ENCODE data around the gene ZIC4.

The ZIC4 gene

DNA sequence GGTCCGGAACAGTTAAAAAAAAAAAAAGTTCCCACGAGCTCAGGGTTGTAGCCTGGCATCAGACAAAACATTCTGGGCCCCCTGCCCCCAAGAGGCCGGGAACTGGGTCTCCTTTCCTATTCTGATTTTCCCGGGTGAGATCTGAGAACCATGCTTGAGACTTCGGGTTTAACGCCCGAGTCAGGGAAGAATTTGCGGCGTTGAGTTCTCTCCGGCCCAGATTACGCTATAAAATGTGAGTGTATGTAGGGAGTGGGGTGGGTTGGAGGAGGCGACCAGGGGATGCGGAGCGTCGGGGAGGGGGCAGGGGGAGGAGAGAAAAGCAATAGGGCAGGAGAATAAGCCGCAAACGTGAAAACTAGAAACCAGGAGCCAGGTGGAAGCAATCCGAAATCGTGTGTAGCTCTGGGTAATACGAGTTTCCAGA is 5.5 kb upstream of the ZIC4 start:
- Mint-ChIP-seq H3K4me1 (peaks cover 29% of the 10 kb centered on the region), H3K27me3 (peaks cover 68% of the 10 kb centered on the region), H3K4me3 (peak overlapping the region; percentile 57), H3K27ac (peak overlapping the region; percentile 30), H3K9me3 (peaks cover 21% of the 10 kb centered on the region), H3K36me3 (peaks cover 13% of the 10 kb centered on the region)

DNA sequence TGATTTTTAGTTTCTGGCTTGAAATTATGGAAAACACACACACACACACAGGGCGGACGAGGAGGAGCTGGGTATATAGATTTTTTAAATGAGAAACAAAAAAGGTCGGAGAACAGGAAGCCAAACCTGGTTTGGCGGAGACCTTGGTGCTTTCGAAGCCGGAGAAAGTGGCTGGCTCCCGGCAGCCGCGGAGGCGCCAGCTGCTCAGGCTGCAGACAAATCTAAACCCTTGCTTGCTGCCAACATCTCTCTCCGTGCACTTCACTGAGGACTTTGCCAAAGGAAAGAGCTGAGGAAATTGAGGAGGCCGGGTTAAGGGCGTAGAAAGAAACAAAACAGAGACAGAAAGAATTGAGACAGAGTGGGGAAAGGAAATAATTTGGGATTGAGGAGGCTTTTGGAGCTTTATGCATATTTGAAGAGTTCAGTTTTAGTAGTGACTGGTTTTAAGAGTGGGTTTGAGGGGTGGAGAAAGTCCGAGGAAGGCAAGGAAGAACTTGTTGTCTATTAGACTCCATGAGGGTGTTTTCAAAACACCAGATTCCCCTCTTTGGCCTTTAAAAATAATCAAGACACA is 5.0 kb upstream of the ZIC4 start:
- H3K36me3 Mint-ChIP-seq, result peaks cover 13% of the 10 kb centered on the region
- H3K9me3 Mint-ChIP-seq, result peaks cover 21% of the 10 kb centered on the region
- peak overlapping the region; percentile 57 for H3K4me3 Mint-ChIP-seq
- peaks cover 72% of the 10 kb centered on the region for H3K27me3 Mint-ChIP-seq
- H3K27ac Mint-ChIP-seq, result peak overlapping the region; percentile 30
- peaks cover 29% of the 10 kb centered on the region for H3K4me1 Mint-ChIP-seq

DNA sequence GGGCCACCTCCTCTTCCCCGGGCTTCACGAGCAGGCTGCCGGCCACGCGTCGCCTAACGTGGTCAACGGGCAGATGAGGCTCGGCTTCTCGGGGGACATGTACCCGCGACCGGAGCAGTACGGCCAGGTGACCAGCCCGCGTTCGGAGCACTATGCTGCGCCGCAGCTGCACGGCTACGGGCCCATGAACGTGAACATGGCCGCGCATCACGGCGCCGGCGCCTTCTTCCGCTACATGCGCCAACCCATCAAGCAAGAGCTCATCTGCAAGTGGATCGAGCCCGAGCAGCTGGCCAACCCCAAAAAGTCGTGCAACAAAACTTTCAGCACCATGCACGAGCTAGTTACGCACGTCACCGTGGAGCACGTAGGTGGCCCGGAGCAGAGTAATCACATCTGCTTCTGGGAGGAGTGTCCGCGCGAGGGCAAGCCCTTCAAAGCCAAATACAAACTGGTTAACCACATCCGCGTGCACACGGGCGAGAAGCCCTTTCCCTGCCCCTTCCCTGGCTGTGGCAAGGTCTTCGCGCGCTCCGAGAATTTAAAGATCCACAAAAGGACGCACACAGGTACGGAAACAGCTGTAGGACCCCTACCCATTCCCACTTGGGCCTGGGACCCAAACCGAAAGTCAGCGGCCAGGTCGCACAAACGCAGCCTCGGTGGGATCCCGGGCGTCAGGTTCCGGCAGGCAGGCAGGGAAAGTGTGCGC is 4.3 kb upstream of the ZIC4 start:
- Mint-ChIP-seq H3K4me1 (peaks cover 29% of the 10 kb centered on the region), H3K9me3 (peaks cover 21% of the 10 kb centered on the region), H3K27me3 (peaks cover 69% of the 10 kb centered on the region), H3K27ac (no peak overlapping the region), H3K4me3 (peak overlapping the region; percentile 57), H3K36me3 (peaks cover 13% of the 10 kb centered on the region)

DNA sequence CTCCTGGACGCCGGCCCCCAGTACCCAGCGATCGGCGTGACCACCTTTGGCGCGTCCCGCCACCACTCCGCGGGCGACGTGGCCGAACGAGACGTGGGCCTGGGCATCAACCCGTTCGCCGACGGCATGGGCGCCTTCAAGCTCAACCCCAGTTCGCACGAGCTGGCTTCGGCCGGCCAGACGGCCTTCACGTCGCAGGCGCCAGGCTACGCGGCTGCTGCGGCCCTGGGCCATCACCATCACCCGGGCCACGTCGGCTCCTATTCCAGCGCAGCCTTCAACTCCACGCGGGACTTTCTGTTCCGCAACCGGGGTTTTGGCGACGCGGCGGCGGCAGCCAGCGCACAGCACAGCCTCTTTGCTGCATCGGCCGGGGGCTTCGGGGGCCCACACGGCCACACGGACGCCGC is 3.8 kb upstream of the ZIC4 start:
- Mint-ChIP-seq H3K27me3 (peaks cover 65% of the 10 kb centered on the region), H3K27ac (no peak overlapping the region), H3K9me3 (peaks cover 17% of the 10 kb centered on the region), H3K4me3 (no peak overlapping the region), H3K4me1 (peaks cover 29% of the 10 kb centered on the region), H3K36me3 (peaks cover 11% of the 10 kb centered on the region)

DNA sequence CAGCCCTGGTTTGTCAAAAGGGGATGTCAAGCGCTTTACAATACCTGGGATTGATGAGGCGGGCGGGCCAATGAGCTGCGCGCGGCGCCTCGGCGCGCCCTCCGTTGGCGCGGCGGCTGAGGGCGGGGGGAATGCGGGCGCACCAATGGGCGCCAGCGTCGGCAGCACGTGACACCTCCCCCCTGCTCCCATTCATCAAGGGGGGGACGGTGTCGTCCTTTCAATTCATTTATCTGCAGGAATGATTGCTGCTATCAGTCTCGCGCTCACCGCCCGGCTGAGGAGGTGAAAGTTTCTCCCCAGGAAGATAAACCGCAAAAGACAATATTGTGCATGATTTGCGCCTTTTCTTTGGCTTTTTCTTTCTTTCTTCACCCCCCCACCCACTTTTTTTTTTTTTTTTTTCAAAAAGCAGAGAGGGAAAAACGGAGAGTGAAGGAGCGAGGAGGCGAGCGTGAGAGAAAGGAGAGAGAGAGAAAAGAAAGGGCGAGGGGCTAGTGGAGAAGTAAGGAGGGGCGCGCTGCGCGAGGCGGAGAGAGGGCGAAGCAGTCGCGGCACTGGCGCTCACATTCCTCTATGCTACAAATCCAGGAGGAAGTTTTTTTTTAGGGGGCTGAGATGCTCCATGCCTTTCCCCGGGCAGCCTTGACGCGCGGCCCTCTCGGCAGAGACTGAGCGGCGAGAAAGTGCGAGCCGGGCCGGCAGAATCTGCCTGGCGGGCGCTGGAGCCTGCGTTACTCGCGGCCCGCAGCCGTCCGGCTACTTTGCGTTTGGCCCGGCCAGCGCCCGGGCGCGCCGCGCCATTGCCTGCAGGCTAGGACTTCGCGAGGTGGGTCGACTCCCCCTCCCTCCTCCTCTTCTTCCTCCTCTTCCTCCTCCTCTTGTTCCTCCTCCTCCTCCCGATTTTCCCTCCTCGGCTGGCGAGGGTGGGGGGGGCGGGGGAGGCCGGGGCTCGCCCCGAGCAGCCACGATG is 3.1 kb upstream of the ZIC4 start, which contains the start of gene ZIC1:
Gene ZIC1, plus strand, starts transcription at position 223 of the 973 bp plus-strand sequence. Its CDS starts 748 bp downstream, at position 971.
- Mint-ChIP-seq H3K36me3 (peaks cover 10% of the 10 kb centered on the region), H3K27me3 (peaks cover 62% of the 10 kb centered on the region), H3K4me1 (peaks cover 29% of the 10 kb centered on the region), H3K4me3 (peak within 1 kb of the TSS; percentile 51), H3K9me3 (peaks cover 16% of the 10 kb centered on the region), H3K27ac (peak within 1 kb of the TSS; percentile 62)

DNA sequence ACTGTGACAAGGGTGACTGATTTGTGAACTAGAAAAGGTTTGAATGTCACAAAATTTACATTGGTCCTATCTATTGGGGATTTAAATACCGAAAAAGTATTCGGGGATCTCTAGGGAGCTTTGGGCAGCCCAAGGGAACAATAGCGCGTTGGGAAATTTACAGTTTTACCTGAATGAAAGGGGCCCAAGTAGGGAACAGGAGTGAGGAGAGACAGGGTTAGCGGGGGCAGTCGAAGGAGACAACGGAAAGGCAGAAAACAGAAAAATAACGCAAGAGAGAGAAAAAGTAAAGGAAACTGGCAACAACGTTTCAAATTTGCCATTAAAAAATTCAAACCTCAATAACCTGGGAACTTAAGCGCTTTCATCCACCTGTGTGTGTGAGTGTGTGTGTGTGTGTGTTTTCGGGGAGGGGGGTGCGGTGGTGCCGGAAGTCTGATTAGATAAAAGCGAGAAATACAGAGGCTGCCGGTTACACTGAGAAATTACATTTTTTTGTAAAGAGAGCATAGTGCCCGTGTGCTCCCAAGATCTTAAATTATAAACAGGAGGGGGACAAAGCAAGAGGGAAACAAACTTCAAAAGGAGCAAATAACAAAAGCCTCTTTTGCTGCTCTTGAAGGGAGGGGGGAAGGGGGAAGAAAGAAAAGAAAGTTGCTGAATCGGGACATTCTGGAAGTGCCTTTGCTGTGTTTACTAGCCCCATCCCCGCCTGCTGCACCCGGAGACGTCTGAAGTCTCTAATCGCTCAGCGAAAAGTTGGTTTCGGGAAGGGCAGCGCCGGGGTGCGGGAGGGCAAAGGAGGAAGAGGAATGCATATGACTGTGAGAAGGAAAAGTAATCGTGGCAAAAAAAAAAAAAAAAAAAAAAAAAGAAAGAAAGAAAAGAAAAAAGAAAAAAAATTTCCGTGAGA is 2.1 kb upstream of the ZIC4 start:
- H3K36me3 Mint-ChIP-seq, result peaks cover 9% of the 10 kb centered on the region
- peaks cover 64% of the 10 kb centered on the region for H3K27me3 Mint-ChIP-seq
- H3K9me3 Mint-ChIP-seq, result peaks cover 16% of the 10 kb centered on the region
- H3K27ac Mint-ChIP-seq, result peak overlapping the region; percentile 62
- peaks cover 26% of the 10 kb centered on the region for H3K4me1 Mint-ChIP-seq
- peak overlapping the region; percentile 51 for H3K4me3 Mint-ChIP-seq

DNA sequence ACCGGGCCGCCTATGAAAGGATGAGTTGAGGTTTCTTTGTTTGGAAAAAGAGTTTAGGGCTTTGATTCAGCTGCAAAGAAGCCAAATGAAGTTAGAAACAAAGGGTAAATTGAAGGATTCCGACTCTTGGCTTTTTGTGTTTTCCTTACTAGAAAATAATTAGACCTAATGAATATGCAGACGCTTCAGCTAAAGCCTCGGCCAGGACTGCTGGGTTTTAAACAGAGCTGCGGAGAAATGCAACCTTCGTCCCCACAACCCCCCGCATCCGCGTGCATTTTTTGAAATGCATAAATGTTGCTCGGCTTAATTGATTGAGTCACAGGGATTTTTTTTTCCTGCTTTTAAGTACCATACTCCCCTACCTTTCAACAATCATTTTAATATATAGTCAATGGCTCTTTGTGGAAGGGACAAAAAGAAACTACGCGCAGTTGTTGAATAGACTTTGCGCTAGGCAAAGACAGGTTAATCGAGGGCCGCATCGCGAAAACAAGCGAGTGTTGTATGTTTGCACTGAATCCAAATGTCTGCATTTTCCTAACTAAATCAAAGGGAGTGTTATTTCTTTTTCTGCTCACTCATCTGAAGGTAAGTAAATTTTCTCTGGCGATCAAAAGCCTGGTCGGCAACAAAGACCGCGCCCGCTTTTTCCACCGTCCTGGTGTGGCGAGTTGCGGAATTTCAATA is 1.3 kb upstream of the ZIC4 start:
- H3K9me3 Mint-ChIP-seq, result peaks cover 16% of the 10 kb centered on the region

DNA sequence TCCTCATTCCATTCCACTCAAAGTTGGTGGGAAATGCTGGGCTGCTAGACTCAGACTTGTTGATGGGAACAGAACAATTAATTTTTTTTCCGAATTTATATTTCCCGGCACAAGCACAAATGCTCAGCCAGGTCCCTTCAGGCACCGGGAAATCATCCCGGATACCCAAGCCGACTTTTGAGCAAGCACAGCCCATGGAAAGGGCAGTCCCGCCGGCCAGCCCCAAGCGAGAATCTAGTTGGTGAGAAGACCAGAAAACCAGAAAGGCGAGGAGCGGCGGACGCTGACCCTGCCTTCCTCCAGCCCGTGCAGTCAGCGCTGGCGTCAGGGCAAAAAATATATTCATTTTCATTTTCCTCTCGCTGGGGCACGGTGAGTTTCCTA is 763 bp upstream of the ZIC4 start:
- Mint-ChIP-seq H3K4me1 (peaks cover 22% of the 10 kb centered on the region), H3K36me3 (peaks cover 9% of the 10 kb centered on the region), H3K27me3 (peaks cover 62% of the 10 kb centered on the region), H3K4me3 (no peak overlapping the region), H3K27ac (no peak overlapping the region), H3K9me3 (peaks cover 20% of the 10 kb centered on the region)

More for the DNA sequence above, 1.3 kb upstream of the ZIC4 start:
- Mint-ChIP-seq H3K4me1 (peaks cover 22% of the 10 kb centered on the region), H3K36me3 (peaks cover 7% of the 10 kb centered on the region), H3K27ac (peak overlapping the region; percentile 62), H3K4me3 (no peak overlapping the region), H3K27me3 (peaks cover 62% of the 10 kb centered on the region)

DNA sequence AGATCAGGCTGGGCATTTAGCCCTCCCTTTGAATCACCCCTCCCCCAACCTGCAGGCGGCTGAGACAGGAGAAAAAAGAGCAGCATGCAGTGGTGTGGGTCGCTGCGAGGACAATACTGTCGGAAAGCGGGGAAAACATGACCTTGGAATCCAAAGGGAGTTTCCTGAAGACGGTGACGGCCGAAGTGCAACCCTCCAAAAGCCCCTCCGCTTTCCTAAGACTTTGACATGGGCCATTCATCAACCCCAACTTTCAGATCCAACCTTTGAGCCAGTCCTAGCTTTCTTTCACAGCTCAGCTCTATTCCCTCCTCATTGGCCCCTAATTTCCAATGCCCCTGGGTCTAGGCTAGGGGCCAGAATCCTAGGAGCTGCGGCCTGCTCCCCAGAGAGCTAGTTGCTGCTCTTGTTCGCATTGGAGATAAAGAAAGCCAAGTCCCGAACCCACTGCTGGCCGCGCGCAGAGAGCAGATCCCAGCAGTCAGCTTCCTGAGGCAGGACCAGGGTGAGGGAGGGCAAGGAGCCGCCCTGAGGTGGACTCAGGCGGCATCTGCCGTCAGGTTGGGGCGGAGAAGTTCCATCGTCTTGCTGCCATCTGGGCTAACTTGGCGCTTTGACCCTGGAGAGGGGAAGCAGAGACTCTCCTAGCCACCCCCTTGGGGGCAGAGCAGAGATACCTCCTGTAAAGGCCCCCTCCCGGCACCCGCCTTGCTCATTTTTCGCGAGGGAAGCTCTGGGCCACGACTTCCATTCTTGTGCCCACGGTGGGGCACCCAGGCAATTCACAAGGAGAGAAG is 914 bp downstream of the ZIC4 start:
- peaks cover 14% of the 10 kb centered on the region for H3K9me3 Mint-ChIP-seq
- H3K27ac Mint-ChIP-seq, result no peak overlapping the region
- H3K4me1 Mint-ChIP-seq, result peaks cover 8% of the 10 kb centered on the region
- no peak overlapping the region for H3K4me3 Mint-ChIP-seq
- H3K27me3 Mint-ChIP-seq, result peaks cover 62% of the 10 kb centered on the region
- peaks cover 5% of the 10 kb centered on the region for H3K36me3 Mint-ChIP-seq

DNA sequence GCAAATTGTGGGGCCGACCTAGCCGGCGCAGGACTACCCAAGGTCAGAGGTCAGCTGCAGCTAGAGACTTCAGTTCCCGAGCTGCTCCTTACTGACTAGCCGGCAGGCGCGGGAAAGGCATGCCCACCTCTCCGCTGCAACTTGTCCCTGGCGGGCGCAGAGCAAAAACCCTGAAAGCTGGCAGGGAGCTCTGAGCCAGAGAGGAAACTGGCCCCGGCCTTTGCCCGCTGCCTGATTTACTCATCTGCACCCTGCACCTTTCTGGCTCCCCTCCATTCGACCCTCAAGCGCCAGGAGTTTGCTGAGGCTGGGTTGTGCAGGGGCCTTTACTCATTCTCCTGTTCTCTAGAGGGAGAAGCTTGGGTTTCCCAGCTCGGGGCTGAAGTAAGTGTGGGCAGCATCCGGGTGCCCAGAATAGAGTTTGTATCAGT is 1.5 kb downstream of the ZIC4 start:
- peaks cover 5% of the 10 kb centered on the region for H3K36me3 Mint-ChIP-seq
- peaks cover 14% of the 10 kb centered on the region for H3K9me3 Mint-ChIP-seq
- H3K4me3 Mint-ChIP-seq, result no peak overlapping the region
- no peak overlapping the region for H3K27ac Mint-ChIP-seq
- H3K27me3 Mint-ChIP-seq, result peaks cover 63% of the 10 kb centered on the region
- H3K4me1 Mint-ChIP-seq, result peaks cover 8% of the 10 kb centered on the region

DNA sequence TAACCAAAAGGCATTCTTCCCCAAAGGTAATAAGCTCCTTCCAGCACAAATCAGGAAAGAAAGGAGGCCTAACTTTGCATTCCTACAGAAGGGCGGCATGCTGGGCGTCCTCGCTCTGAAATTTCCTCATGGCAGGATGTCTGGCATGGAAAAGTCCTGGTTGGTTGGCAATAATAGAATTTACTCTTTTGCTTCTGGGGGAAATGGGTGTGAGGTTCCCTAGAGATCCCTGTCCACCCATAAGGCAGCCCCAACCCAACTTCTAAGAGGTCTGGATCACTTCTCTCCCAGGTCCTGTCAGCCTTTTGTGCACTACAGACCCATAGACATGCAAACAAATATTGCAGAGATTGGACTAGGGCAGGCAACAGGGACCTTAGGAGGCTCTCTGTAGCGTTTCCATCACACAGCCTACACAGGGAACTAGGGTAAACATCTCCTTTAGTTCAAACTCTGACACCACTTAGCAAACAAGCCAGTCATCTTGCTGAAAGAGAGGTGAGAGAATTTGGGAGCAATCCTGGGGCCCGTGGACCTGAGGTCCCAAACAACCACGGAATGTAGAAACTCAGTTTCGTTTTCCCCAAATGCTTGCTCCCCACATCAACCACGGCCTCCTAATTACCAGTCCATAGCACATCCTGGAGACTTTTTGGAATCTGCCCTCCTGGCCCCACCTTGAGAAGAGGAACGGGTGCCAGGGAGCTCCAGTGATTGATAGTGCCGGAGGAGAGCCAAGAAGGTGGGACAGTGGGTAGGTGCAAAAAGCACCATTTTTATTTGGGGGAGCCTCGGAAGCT is 2.1 kb downstream of the ZIC4 start:
- H3K36me3 Mint-ChIP-seq, result peaks cover 5% of the 10 kb centered on the region
- no peak overlapping the region for H3K27ac Mint-ChIP-seq
- H3K4me3 Mint-ChIP-seq, result no peak overlapping the region
- peaks cover 65% of the 10 kb centered on the region for H3K27me3 Mint-ChIP-seq
- H3K9me3 Mint-ChIP-seq, result peaks cover 14% of the 10 kb centered on the region
- H3K4me1 Mint-ChIP-seq, result peaks cover 5% of the 10 kb centered on the region

DNA sequence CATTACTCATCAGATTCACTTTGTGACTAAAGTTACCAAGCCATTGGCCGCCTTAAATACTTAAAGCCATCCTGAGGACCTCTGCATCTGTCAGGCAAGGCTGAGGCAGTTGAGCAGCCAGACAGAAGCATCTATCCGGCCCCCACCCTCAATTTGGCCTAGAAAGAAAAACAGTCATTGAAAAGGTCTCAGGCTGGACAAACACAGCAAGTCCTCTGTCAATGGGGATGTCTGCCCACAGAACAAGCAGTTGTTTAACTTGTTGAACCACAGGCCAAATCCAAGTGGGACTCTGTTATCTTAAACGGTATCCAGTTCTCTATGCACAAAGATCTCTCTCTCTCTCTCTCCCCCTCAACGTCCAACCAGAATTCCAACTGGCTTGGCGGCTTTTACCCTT is 2.8 kb downstream of the ZIC4 start:
- Mint-ChIP-seq H3K36me3 (peaks cover 5% of the 10 kb centered on the region), H3K27ac (no peak overlapping the region)

DNA sequence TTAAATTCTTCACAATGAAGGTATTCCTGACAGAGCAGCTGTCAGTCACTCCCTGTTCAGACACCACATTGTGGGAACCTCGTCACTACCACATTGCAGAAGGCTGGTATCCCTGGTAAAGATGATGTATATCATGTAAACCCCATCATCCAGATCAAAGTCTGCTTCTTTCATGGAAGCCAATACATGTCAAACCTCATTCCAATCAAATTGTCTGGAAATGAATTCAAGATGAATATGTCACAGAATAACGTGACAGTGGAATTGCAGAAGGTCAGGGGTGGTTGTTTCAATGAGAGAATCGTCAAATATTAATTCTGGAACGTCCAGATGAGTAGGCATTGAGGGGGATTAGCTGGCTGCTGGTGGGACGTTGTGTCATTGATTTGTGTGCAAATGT is 4.2 kb downstream of the ZIC4 start:
- H3K4me1 Mint-ChIP-seq, result no peaks in the 10 kb centered on the region
- peaks cover 2% of the 10 kb centered on the region for H3K36me3 Mint-ChIP-seq
- H3K27me3 Mint-ChIP-seq, result peaks cover 64% of the 10 kb centered on the region
- peaks cover 5% of the 10 kb centered on the region for H3K9me3 Mint-ChIP-seq
- H3K27ac Mint-ChIP-seq, result no peak overlapping the region
- H3K4me3 Mint-ChIP-seq, result no peak overlapping the region

More for the DNA sequence above, 2.8 kb downstream of the ZIC4 start:
- peaks cover 65% of the 10 kb centered on the region for H3K27me3 Mint-ChIP-seq
- H3K4me3 Mint-ChIP-seq, result no peak overlapping the region
- peaks cover 11% of the 10 kb centered on the region for H3K9me3 Mint-ChIP-seq
- H3K4me1 Mint-ChIP-seq, result peaks cover 5% of the 10 kb centered on the region

Data from activated naive CD4-positive, alpha-beta T cell treated with anti-CD3 and anti-CD28 coated beads, Interleukin-2, amount 50 U/mL, for 24 hours (primary cell).